GM23338 (cell line): Measurements from ENCODE around the gene UGT2A3. TPM values are rescaled to one million over a fixed set of nuclear protein-coding genes. Genes with fewer than 3 reads are reported as not detected.

Experiments
- ATAC-seq: fragments of 200-7000 bp; cut with Tn5 transposase; 3 replicates; pipeline ENCODE4 v1.9.1; 2020
- DNase-seq: peaks from one replicate; pipeline ENCODE4 v3.0.0-alpha.2; 2015; ENCODE audit warnings: low spot score
- H2AFZ ChIP-seq: fragments of 200-600 bp; sonication (generic); 2 replicates; pipeline ENCODE4 v1.8.0; 2016; ENCODE audit warnings: antibody characterized with exemption, mild to moderate bottlenecking, moderate library complexity
- H3F3A ChIP-seq: fragments of 200-600 bp; sonication (generic); replicated peaks from 2 replicates; pipeline ENCODE4 v1.8.0; 2017; ENCODE audit warnings: antibody characterized with exemption, mixed run types, low read depth
- H3K27ac ChIP-seq: fragments of 200-600 bp; sonication (generic); 2 replicates; pipeline ENCODE4 v1.6.1; 2016; ENCODE audit warnings: low read depth
- H3K27me3 ChIP-seq: fragments of 200-600 bp; sonication (generic); 2 replicates; pipeline ENCODE4 v1.8.0; 2016; ENCODE audit warnings: mild to moderate bottlenecking, mixed run types, moderate library complexity; ENCODE audit not compliant: insufficient read depth
- H3K36me3 ChIP-seq: fragments of 200-600 bp; sonication (generic); 2 replicates; pipeline ENCODE4 v1.8.0; 2016; ENCODE audit warnings: mild to moderate bottlenecking; ENCODE audit not compliant: insufficient read depth
- H3K4me1 ChIP-seq: fragments of 200-600 bp; sonication (generic); 2 replicates; pipeline ENCODE4 v1.8.0; 2016; ENCODE audit warnings: mild to moderate bottlenecking, moderate library complexity; ENCODE audit not compliant: insufficient read depth
- H3K4me2 ChIP-seq: fragments of 200-600 bp; sonication (generic); 2 replicates; pipeline ENCODE4 v1.7.1; 2017; ENCODE audit warnings: mixed run types
- H3K4me3 ChIP-seq: fragments of 200-600 bp; sonication (generic); 2 replicates; pipeline ENCODE4 v1.6.1; 2016; ENCODE audit warnings: mixed run types
- H3K79me2 ChIP-seq: fragments of 200-600 bp; sonication (generic); replicated peaks from 2 replicates; pipeline ENCODE4 v1.8.0; 2017; ENCODE audit warnings: mild to moderate bottlenecking; ENCODE audit not compliant: insufficient read depth
- H3K9me2 ChIP-seq: fragments of 200-600 bp; sonication (generic); 2 replicates; pipeline ENCODE4 v1.8.0; 2017; ENCODE audit not compliant: insufficient read depth
- H4K20me1 ChIP-seq: fragments of 200-600 bp; sonication (generic); replicated peaks from 2 replicates; pipeline ENCODE4 v1.8.0; 2017; ENCODE audit warnings: mild to moderate bottlenecking; ENCODE audit not compliant: insufficient read depth
- H3K27ac Mint-ChIP-seq: 2 replicates; pipeline ENCODE4 v1.8.0; 2020; ENCODE audit warnings: inconsistent platforms, mild to moderate bottlenecking, moderate library complexity, mixed read lengths
- H3K27me3 Mint-ChIP-seq: 3 replicates; pipeline ENCODE4 v1.8.0; 2022; ENCODE audit warnings: low read depth, mild to moderate bottlenecking, moderate library complexity, mixed read lengths, inconsistent platforms; ENCODE audit not compliant: insufficient read depth, poor library complexity
- H3K36me3 Mint-ChIP-seq: 3 replicates; pipeline ENCODE4 v1.8.0; 2021; ENCODE audit warnings: low read depth, mild to moderate bottlenecking, inconsistent platforms, moderate library complexity, mixed read lengths
- H3K4me1 Mint-ChIP-seq: 3 replicates; pipeline ENCODE4 v1.8.0; 2020; ENCODE audit warnings: mild to moderate bottlenecking, inconsistent platforms, mixed read lengths
- H3K4me3 Mint-ChIP-seq: 3 replicates; pipeline ENCODE4 v1.8.0; 2021; ENCODE audit warnings: moderate library complexity, mild to moderate bottlenecking, inconsistent platforms, mixed read lengths
- H3K9me3 Mint-ChIP-seq: 3 replicates; pipeline ENCODE4 v1.8.0; 2020; ENCODE audit warnings: moderate library complexity, mild to moderate bottlenecking, inconsistent platforms, mixed read lengths
- CREB1 ChIP-seq: fragments of 250-450 bp; sonication (Bioruptor Pico); IDR thresholded peaks from 2 replicates; pipeline ENCODE4 v1.5.0; 2020; ENCODE audit warnings: low read depth, mild to moderate bottlenecking, moderate library complexity
- ETS1 ChIP-seq: IDR thresholded peaks from 2 replicates; pipeline ENCODE4 v1.6.1; 2016; ENCODE audit warnings: antibody characterized with exemption
- EZH2 ChIP-seq: fragments of 200-600 bp; sonication (generic); IDR thresholded peaks from one replicate; pipeline ENCODE4 v1.8.0; 2017; ENCODE audit warnings: antibody characterized with exemption, mild to moderate bottlenecking, low read depth; ENCODE audit not compliant: unreplicated experiment
- EZH2phosphoT487 ChIP-seq: fragments of 200-600 bp; sonication (generic); IDR thresholded peaks from one replicate; pipeline ENCODE4 v1.8.1; 2018; ENCODE audit warnings: antibody characterized with exemption; ENCODE audit not compliant: unreplicated experiment
- NANOG ChIP-seq: IDR thresholded peaks from 2 replicates; pipeline ENCODE4 v1.6.1; 2016; ENCODE audit warnings: antibody characterized with exemption, borderline replicate concordance
- POLR2AphosphoS5 ChIP-seq: IDR thresholded peaks from 2 replicates; pipeline ENCODE4 v1.6.1; 2016; ENCODE audit warnings: antibody characterized with exemption, low read depth
- REST ChIP-seq: IDR thresholded peaks from one replicate; pipeline ENCODE4 v1.6.1; 2018; ENCODE audit warnings: antibody characterized with exemption; ENCODE audit not compliant: unreplicated experiment
- STAT1 ChIP-seq: IDR thresholded peaks from one replicate; pipeline ENCODE4 v1.6.1; 2016; ENCODE audit warnings: antibody characterized with exemption; ENCODE audit not compliant: unreplicated experiment
- ZNF114 ChIP-seq: fragments of 250-450 bp; sonication (Bioruptor Pico); IDR thresholded peaks from 2 replicates; pipeline ENCODE4 v1.5.0; 2020; ENCODE audit warnings: mild to moderate bottlenecking, moderate library complexity
- ZNF331 ChIP-seq: fragments of 250-450 bp; sonication (Bioruptor Pico); IDR thresholded peaks from 2 replicates; pipeline ENCODE4 v1.5.0; 2020; ENCODE audit warnings: low read depth, mild to moderate bottlenecking, moderate library complexity
- polyA plus RNA-seq: library from polyadenylated mRNA; unstranded; fragments of >200 nt; fragmentation: Nextera tagmentation; extraction: Ambion mirVana; gene quantifications from 2 replicates; pipeline ENCODE4 v1.2.1, GENCODE V29; 2016
- total RNA-seq: library from RNA; depleted of rRNA; stranded (reverse); fragments of >200 nt; shearing (Covaris generic); gene quantifications from 2 replicates; pipeline ENCODE4 v1.2.3, GENCODE V29; 2014
- TF ChIP-seq, protein P1 (sequence below), 2 experiments: fragments of 200-600 bp in 1 of 2; sonication (generic) in 1 of 2; conservative IDR thresholded peaks; 2 replicates each; pipeline versions ENCODE4 v1.5.1 to v1.6.1; 2016 to 2017; ENCODE audit warnings: antibody characterized with exemption in 2 of 2, low read depth in 2 of 2, mild to moderate bottlenecking in 2 of 2, moderate library complexity in 1 of 2

Gene UGT2A3
- total and polyA plus RNA-seq, 2 experiments from 2014 or later, result not detected

DNA sequence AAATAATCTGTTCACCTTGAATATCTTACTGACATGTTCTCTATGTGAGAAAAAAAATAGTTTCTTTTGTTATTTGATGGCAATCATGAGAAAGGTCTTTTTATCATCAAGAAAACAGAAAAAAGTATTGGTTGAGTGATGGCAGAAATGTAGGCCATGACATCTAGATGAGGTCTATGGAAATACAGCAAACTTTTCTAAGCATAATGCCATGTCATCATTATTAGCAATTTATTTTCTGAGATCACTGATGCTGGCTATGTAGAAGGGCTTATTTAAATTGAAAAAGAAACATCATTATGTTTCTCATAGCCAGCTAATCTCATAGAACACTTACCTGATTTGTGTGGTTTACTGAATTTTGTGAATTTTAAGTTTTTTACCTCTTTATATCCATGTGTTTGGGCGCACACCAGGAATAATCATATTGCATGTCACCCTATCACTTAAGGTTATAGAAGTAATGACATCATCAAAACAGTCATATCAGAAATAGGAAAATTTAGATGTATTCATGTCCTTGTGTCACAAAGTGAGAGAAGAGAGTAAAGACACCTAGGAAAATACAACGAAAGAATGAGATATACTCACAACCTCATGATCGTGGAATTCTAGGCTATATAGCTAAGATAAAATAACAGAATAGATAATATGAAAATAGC lies 22.4 kb downstream of the UGT2A3 start (continued):
- TF ChIP-seq STAT1 (no peak), CREB1 (CRISPR knock-in tag) (no peak), POLR2AphosphoS5 (no peak), ZNF331 (CRISPR knock-in tag) (no peak), ZNF114 (CRISPR knock-in tag) (no peak), EZH2 (no peak), ETS1 (no peak), NANOG (no peak), REST (no peak), EZH2phosphoT487 (no peak)

- H3K36me3 Mint-ChIP-seq, result peaks cover 7% of the 10 kb centered on the region; the same call in 2 of the 3 replicates
- Histone ChIP-seq H3K27me3 (no peaks in the 10 kb centered on the region), H3K4me1 (no peaks in the 10 kb centered on the region), H4K20me1 (no peaks in the 10 kb centered on the region), H3K4me3 (no peak overlapping the region), H3K79me2 (no peaks in the 10 kb centered on the region), H2AFZ (peak overlapping the region; percentile 12; the same call in 1 of the 2 replicates), H3F3A (no peaks in the 10 kb centered on the region), H3K27ac (no peak overlapping the region), H3K36me3 (no peaks in the 10 kb centered on the region), H3K9me2 (no peaks in the 10 kb centered on the region), H3K4me2 (no peak overlapping the region)
- peaks cover 12% of the 10 kb centered on the region; the same call in 2 of the 3 replicates for H3K4me1 Mint-ChIP-seq
- H3K27ac Mint-ChIP-seq, result peak overlapping the region; percentile 61; the same call in 1 of the 2 replicates
- H3K27me3 Mint-ChIP-seq, result no peaks in the 10 kb centered on the region
- ATAC-seq, result no peak
- DNase-seq, result no peak
- peaks cover 5% of the 10 kb centered on the region for H3K9me3 Mint-ChIP-seq
- H3K4me3 Mint-ChIP-seq, result no peak overlapping the region
- TF ChIP-seq EZH2phosphoT487 (no peak), REST (no peak), ETS1 (no peak), ZNF331 (CRISPR knock-in tag) (no peak), CREB1 (CRISPR knock-in tag) (no peak)
- TF ChIP-seq, protein P1, sequence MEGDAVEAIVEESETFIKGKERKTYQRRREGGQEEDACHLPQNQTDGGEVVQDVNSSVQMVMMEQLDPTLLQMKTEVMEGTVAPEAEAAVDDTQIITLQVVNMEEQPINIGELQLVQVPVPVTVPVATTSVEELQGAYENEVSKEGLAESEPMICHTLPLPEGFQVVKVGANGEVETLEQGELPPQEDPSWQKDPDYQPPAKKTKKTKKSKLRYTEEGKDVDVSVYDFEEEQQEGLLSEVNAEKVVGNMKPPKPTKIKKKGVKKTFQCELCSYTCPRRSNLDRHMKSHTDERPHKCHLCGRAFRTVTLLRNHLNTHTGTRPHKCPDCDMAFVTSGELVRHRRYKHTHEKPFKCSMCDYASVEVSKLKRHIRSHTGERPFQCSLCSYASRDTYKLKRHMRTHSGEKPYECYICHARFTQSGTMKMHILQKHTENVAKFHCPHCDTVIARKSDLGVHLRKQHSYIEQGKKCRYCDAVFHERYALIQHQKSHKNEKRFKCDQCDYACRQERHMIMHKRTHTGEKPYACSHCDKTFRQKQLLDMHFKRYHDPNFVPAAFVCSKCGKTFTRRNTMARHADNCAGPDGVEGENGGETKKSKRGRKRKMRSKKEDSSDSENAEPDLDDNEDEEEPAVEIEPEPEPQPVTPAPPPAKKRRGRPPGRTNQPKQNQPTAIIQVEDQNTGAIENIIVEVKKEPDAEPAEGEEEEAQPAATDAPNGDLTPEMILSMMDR (conservative IDR thresholded peaks at IDR 0.05; ENCODE audit: low read depth in 2 of 2), result no peak
These were observed 24.4 kb downstream of the UGT2A3 start for GRCh38 chr4:68927165-68927564.
